HG02970 (cell line): ENCODE measurements around the gene KRT82.

Experiments used
- ATAC-seq: cut with Tn5 transposase; IDR thresholded peaks from one replicate; pipeline ENCODE4 v1.9.1; 2021; ENCODE audit warnings: mild to moderate bottlenecking, moderate library complexity, moderate number of reproducible peaks; ENCODE audit not compliant: unreplicated experiment, low FRiP score

KRT82 gene

DNA sequence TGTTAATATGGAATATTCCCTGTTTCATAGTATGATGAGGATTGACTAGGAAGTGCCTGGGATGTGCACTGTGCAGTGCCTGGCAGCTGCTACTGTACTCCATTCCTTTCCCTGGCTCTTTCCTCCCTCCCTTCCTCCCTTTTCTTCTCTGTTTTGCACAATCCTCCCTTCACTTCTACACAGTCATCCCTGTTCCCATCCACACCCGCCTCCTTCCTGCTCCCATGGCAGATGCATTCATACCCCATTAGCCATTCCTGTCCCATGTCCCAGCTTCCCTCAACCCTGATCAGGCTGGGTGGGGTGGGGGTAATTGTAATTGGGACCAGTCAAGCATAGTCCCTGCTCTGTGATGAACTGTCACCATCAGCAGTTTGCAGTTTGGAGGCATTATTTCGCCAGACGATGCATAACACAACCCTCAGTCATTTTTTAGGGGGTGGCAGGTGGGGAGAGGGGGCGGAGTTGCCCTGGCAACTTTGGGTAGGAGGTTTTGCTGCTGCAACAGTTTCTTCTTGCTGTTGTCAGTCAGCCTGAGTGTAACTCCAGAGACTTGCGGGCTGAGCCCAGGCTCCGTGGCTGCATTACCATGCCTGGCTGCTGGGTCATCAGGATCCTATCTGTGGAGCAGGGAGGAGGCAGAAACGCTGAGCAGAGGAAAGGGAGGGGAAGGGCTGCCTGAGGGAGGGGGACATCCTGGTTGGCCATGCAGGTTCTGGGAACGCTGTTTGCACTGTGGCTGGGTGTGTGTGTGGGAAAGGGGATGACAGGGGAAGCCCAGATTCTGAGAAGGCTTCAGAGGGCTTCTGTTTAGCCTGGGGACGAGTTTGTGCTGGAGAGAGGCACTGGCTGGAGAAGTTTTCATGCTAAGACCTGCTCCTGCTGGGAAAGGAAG, 16.6 kb downstream of the KRT82 start:
- ATAC-seq, result no peak

DNA sequence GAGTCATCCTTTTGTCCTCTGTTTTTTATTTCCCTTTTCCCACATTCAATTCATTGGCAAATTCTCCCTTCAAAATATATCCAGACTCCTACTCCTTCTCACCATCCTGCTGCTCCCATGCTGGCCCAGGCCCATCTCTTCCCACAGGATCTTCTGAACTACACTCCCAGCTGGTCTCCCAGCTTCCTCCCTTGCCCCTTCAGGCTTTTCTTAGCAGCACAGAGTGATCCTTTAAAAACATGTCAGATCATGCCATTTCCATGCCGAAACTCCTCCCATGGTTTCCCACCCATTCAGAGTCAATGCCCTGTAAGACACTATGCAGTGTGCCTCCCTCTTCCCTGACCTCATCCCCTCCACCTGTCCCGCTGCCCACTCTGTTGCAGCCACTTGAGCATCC, 18.3 kb downstream of the KRT82 start:
- no peak for ATAC-seq

DNA sequence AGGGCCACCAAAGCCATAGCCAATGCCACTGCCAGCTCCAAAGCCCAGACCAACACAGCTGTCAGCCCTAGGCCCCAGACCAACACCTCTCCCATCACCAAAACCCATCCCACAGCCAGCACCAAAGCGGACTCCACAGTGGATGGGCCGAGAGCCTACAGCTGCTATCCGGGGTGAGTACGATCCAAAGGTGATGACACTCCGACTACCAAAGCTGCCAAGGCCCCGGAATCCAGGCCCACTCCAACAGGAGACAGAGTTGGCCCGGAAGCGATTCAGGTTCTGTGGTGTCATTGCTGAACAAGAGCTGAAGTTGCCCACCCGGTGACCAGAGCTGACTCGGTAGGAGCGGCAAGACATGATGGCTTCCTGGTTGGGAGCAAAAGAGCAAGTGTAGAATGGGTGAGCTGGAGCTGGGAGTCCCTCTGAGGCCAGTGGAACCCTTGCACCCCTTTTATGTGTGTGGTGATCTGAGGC, 20.9 kb downstream of the KRT82 start, which contains the start of gene KRT84:
Gene KRT84, minus strand, starts transcription at position 427 of the 477 bp plus-strand sequence. Its CDS starts 67 bp downstream, at position 360.
- no peak for ATAC-seq

DNA sequence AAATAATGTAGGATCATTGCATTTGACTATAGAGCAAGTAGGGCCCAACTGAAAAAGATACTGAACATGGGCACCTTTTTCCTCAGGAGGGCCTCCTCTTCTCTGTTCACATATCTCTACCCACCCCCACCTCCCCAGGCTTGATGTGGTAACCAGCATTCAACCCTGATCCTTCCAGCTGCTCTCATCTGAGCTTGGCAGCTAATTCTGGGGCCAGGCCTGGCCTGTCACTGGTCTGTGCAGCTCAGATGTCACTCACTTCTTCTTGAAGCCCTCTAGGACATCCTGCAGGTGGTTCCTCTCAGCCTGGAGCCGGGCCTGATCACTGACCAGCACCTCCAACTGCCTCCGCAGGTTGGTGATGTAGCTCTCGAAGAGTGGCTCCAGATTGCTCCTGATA, 22.8 kb downstream of the KRT82 start:
- no peak for ATAC-seq

GRCh38 chr12:52382854-52383253, 23.3 kb downstream of the KRT82 start:
- ATAC-seq, result no peak

DNA sequence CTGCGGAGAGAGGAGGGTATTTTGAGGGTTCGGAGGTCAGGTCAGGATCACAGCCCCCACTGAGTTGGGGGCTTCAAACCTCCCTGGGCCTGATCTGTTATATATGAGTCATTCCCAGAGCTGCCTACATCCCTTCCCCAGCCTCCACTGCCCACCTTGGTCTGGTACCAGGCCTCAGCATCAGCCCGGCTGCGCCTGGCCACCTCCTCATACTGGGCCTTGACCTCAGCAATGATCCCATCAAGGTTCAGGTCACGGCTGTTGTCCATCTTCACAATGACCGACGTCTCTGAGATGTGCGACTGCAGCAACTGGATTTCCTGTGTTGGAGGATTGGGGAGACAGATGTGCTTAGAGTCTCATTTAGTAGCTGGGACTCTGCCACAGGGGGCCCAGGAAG, 24.9 kb downstream of the KRT82 start:
- no peak for ATAC-seq

DNA sequence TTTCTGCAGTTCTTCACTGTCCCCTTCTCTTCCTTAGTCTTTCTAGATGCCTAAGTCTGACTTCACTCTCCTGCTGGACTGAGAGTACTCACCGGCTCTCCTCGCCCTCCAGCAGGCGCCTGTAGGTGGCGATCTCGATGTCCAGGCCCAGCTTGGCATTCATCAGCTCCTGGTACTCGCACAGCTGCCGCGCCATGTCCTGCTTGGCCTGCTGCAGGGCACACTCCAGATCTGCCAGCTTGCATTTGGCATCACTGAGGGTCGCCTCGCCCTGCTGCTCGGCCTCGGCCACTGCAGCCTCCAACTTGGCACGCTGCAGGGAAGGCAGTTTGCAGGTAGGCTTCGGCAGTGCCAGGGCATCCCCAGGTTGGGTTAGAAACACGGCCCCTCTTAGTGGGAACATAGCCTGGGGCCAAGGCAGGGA, 25.9 kb downstream of the KRT82 start:
- ATAC-seq, result no peak

- ATAC-seq, result no peak
Measured at GRCh38 chr12:52379536-52379935, 26.6 kb downstream of the KRT82 start.

GRCh38 chr12:52378091-52378490, 28.0 kb downstream of the KRT82 start:
- no peak for ATAC-seq

DNA sequence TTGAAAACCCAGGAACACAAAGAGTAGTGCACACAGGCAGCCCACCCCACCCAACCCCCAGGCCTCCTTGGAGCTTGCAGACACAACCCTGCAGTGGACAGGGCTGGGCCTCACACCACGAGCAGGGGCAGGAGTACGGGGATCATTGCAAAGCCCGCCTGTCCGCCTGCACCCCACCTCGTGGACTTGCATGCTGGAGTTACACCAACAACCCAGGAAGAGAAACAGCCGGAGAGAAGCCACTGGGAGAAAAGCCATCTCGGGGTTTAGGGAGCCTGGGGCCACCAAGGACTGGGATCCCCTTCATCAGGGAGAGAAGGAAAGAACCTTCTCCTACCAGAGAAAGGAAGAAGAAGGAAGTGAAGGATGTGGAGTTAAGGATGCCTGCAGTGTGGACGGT, 28.9 kb downstream of the KRT82 start:
- ATAC-seq, result no peak

- no peak for ATAC-seq
Measured at GRCh38 chr12:52372216-52373154, 33.6 kb downstream of the KRT82 start.

GRCh38 chr12:52371716-52372115, 34.4 kb downstream of the KRT82 start:
- no peak for ATAC-seq

- ATAC-seq, result no peak
Measured at GRCh38 chr12:52370926-52371608, 35.1 kb downstream of the KRT82 start.

- ATAC-seq, result no peak
Measured at GRCh38 chr12:52369809-52370208, 36.3 kb downstream of the KRT82 start.

DNA sequence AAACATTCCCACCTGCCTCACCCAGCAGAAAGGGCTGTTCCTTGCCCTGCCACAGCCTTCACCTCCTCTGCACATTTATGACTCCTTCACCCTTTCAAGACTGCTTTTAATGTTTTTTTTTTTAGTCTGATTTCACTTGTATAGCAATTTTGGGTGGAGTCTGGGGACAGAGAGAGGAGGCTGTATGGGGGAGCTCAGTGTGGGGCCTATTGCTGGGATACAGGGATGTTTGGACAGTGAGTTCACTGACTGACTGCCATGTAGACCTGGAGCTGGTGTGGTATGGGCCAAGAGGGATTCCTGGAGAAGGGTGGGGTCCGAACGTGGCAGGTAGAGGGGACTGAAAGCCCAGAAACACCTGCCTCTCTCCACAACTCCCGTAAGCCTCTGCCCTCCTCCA, 36.9 kb downstream of the KRT82 start:
- no peak for ATAC-seq

- no peak for ATAC-seq
Measured at GRCh38 chr12:52368508-52368907, 37.6 kb downstream of the KRT82 start.

DNA sequence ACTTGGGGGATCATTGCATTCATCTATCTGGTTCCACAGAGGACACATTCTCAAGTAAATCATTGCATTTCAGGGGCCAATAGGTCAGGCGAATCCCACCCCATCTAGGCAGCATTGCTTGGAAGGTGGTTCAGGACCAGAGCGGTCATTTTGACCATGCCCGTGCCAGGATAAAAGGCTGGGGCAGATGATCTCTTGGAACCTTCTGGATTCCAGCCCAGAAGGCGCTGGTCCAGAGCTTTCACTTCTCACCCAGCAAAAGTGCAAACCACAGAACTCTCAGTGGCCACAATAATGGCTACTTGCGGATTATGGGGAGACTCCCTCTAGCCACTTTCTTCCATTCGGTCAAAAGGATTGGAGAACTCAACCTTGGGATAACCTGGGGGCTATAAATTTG, 38.3 kb downstream of the KRT82 start:
- ATAC-seq, result no peak

DNA sequence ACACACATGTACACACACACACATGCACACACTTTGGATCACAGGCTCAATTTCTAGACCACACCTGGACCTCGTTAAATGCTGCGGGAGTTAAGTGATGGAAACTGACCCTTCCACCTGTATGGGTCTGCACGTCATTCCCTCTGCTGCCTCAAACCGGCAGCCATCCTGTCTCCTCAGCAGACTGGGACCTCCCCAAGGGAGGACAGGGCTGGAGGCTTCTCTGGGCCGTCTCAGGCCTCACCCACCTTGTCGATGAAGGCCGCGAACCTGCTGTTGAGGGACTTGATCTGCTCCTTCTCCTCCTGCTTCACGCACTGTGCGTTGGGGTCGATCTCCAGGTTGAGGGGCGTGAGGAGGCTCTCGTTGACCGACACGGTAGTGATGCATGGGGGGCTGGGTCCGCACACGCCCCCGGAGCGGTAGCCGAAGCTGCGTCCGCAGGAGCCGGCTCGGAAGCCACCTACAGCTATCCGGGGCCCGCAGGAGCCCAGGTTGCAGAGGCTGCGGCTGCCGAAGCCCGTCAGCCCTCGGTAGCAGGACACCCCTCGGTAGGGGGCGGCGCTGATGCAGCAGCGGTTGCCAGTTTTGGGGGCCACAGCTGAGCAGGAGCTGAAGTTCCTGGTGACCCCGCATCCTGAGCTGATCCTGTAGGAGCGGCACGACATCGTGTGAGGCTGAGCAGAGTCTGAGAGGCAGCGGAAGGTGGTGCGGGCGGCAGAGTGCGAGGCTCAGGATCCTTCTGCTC, 39.2 kb downstream of the KRT82 start, which contains the start of gene KRT85:
Gene KRT85, minus strand, starts transcription at position 744 of the 748 bp plus-strand sequence. Its CDS starts 76 bp downstream, at position 668.
- ATAC-seq, result no peak

DNA sequence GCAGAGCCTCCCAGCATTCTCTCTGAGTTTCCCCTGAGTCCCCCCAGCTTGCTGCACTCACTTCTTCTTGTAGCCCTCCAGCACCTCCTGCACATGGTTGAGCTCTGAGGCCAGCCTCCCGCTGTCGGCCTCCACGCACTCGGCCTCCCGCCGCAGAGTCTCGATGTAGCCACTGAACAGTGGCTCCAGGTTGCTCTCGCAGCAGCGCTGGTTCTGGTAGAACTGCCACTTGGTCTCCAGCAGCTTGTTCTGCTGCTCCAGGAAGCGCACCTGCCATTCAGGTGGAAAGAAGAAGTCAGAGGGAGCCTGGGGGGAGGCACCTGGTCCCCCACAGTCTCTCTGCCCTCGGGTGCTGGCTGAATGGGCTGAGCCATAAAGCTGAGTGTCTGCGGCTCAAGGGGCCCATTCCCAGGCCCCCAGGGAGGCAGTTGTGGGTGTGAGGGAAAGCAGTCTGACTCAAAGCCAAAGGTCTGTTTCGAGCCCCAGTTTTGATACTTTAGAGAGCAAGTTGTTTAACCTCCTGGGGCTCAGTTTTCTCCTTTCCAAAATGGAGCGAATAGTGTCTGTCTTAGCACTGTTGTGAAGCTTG, 41.1 kb downstream of the KRT82 start:
- ATAC-seq, result no peak
